Ovary (tissue), 9 donors: ENCODE data around the gene KMT2B. TPM values are rescaled to one million over a fixed set of nuclear protein-coding genes. Genes with fewer than 3 reads are reported as not detected.
"Not testable (repeated sequence)": the region's sequence is repeated elsewhere in the genome, so short reads cannot be mapped to it uniquely, and the experiment has no call there.

Experiments
- DNase-seq, 5 donors: peaks; one replicate each; pipeline ENCODE4 v3.0.0-alpha.2; 2019 to 2020
- H3K27ac ChIP-seq, 2 donors: fragments of 200-600 bp; one replicate each; pipeline versions ENCODE4 v1.5.1 to v1.8.0; 2019 to 2022
- H3K27me3 ChIP-seq: fragments of 200-600 bp; one replicate; pipeline ENCODE4 v1.8.0; 2022
- H3K36me3 ChIP-seq: fragments of 200-600 bp; sonication (generic); one replicate; pipeline ENCODE4 v1.5.1; 2019
- H3K4me1 ChIP-seq: one replicate; pipeline ENCODE4 v1.8.1; 2013; ENCODE audit warnings: mild to moderate bottlenecking, moderate library complexity; ENCODE audit not compliant: insufficient read depth
- H3K4me3 ChIP-seq: fragments of 200-600 bp; sonication (generic); one replicate; pipeline ENCODE4 v1.5.1; 2017
- H3K9me3 ChIP-seq, 2 donors: fragments of 200-600 bp in 1 of 2; sonication (generic) in 1 of 2; one replicate each; pipeline versions ENCODE4 v1.5.1 to v1.8.1; 2013 to 2019; ENCODE audit warnings: mild to moderate bottlenecking in 1 of 2, moderate library complexity in 1 of 2
- EP300 ChIP-seq: sonication (generic); formaldehyde crosslinking; IDR thresholded peaks from one replicate; pipeline ENCODE4 v1.6.1; 2017; ENCODE audit warnings: antibody characterized with exemption
- POLR2A ChIP-seq: fragments of 450-650 bp; IDR thresholded peaks from one replicate; pipeline ENCODE4 v1.6.1; 2017; ENCODE audit warnings: antibody characterized with exemption, mild to moderate bottlenecking, moderate library complexity
- WGBS, 3 donors: extraction: QIAGEN DNeasy Blood & Tissue Kit in 1 of 3; methylation state at CpG; one replicate each; pipeline versions ENCODE4 v1.1.5 to v1.1.7; 2013 to 2017; 5-methylcytosine and 5-hydroxymethylcytosine counted together
- intact Hi-C, 4 donors: fragments of 100-400 bp; cut with DNase I; formaldehyde crosslinking; loops; one replicate each; pipeline versions ENCODE4 v1.11.0 to v1.15.1; 2022 to 2023
- polyA plus RNA-seq, 2 donors: library from polyadenylated mRNA; stranded (reverse); fragments of 200-250 nt in 1 of 2; fragments of 350-450 nt in 1 of 2; fragmentation: Illumina TruSeq in 1 of 2; extraction: RNeasy Lipid Tissue Mini Kit (QIAGEN cat#74804) in 1 of 2; gene quantifications; one replicate each; pipeline ENCODE4 v1.2.3, GENCODE V29; 2013 to 2014
- total RNA-seq, 7 donors: library from RNA; depleted of rRNA in 2 of 7; stranded (reverse); fragments of >200 nt in 2 of 7; fragmentation: NEBNext Ultra II Directional in 3 of 7; extraction: Animal tissue kit (Norgen Biotek cat#: 25700) in 3 of 7; gene quantifications; one replicate each; pipeline versions ENCODE4 v1.1.0 to v1.2.4, GENCODE V29; 2016 to 2023
- TF ChIP-seq, protein P1 (sequence below), 3 donors: fragments of 450-650 bp in 2 of 3; fragments of 200-600 bp in 1 of 3; IDR thresholded peaks; one replicate each; pipeline versions ENCODE4 v1.5.1 to v1.8.0; 2016 to 2022; ENCODE audit warnings: antibody characterized with exemption in 3 of 3, mild to moderate bottlenecking in 1 of 3
- donor health status: DM: no; HTN: no; CAD: no; lungs with moderate emphysema.
- donor health status: DM: no; HTN: no; CAD: no.
- donor health status: Bipolar disorder and iron deficiency.
- donor health status: DM: yes; HTN: yes; CAD: no.
- donor health status: DM: no; HTN: no; CAD: no.
- donor health status: DM: yes; HTN: yes; CAD: no.

KMT2B gene
- total and polyA plus RNA-seq, 9 donors, result 8.8 to 53.7 (median 34.1) TPM

DNA sequence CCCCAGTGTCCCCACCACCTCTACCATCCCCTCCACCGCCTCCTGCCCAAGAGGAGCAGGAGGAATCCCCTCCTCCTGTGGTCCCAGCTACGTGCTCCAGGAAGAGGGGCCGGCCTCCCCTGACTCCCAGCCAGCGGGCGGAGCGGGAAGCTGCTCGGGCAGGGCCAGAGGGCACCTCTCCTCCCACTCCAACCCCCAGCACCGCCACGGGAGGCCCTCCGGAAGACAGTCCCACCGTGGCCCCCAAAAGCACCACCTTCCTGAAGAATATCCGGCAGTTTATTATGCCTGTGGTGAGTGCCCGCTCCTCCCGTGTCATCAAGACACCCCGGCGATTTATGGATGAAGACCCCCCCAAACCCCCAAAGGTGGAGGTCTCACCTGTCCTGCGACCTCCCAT, 2.8 kb downstream of the KMT2B start:
- no peak overlapping the region for H3K4me3 ChIP-seq
- no peak for TF ChIP-seq POLR2A
- TF ChIP-seq, protein P1, sequence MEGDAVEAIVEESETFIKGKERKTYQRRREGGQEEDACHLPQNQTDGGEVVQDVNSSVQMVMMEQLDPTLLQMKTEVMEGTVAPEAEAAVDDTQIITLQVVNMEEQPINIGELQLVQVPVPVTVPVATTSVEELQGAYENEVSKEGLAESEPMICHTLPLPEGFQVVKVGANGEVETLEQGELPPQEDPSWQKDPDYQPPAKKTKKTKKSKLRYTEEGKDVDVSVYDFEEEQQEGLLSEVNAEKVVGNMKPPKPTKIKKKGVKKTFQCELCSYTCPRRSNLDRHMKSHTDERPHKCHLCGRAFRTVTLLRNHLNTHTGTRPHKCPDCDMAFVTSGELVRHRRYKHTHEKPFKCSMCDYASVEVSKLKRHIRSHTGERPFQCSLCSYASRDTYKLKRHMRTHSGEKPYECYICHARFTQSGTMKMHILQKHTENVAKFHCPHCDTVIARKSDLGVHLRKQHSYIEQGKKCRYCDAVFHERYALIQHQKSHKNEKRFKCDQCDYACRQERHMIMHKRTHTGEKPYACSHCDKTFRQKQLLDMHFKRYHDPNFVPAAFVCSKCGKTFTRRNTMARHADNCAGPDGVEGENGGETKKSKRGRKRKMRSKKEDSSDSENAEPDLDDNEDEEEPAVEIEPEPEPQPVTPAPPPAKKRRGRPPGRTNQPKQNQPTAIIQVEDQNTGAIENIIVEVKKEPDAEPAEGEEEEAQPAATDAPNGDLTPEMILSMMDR (IDR thresholded peaks at IDR 0.05), result no peak
- no peak for TF ChIP-seq EP300
- H3K4me1 ChIP-seq, result peaks cover 8% of the 10 kb centered on the region
- peak in 2 of 5 donors; percentile 24 to 28 for DNase-seq
- no peaks in the 10 kb centered on the region for H3K36me3 ChIP-seq
- H3K9me3 ChIP-seq, result no peaks in the 10 kb centered on the region
- WGBS, 3 donors, result 62 to 73% (median 67%) methylated on average over 16 to 17 of the region's 17 CpGs
- intact Hi-C loops, result no loop called here
- no peaks in the 10 kb centered on the region for H3K27me3 ChIP-seq
- no peak overlapping the region for H3K27ac ChIP-seq

DNA sequence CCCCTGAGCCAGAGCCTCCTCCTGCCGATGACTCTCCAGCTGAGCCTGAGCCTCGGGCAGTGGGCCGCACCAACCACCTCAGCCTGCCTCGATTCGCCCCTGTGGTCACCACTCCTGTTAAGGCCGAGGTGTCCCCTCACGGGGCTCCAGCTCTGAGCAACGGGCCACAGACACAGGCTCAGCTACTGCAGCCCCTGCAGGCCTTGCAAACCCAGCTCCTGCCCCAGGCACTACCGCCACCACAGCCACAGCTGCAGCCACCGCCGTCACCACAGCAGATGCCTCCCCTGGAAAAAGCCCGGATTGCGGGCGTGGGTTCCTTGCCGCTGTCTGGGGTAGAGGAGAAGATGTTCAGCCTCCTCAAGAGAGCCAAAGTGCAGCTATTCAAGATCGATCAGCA, 3.6 kb downstream of the KMT2B start:
- no peak overlapping the region for H3K4me3 ChIP-seq
- H3K4me1 ChIP-seq, result peaks cover 4% of the 10 kb centered on the region
- H3K27ac ChIP-seq, result no peak overlapping the region
- intact Hi-C loops, result no loop called here
- peak in 1 of 5 donors; percentile 21 for DNase-seq
- no peaks in the 10 kb centered on the region for H3K27me3 ChIP-seq
- no peak for TF ChIP-seq EP300
- TF ChIP-seq, protein P1 (IDR thresholded peaks at IDR 0.05), result no peak
- WGBS, 3 donors, result 91 to 92% (median 92%) methylated on average over 16 of the region's 16 CpGs
- no peaks in the 10 kb centered on the region for H3K9me3 ChIP-seq
- no peaks in the 10 kb centered on the region for H3K36me3 ChIP-seq

DNA sequence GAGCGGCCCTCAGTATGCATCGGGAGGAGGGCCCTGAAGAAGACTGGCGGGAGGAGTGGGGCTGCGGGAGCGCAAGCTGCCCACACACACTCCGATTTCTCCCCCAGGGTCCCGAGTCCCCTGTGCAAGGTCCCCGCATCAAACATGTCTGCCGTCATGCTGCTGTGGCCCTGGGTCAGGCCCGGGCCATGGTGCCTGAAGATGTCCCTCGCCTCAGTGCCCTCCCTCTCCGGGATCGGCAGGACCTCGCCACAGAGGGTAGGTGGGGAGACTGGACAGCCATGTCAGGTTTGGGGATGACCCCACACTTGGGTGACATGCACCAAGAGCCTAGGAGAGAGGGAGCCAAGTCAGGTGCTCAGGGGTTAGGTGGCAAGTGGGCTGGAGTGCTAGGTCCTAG, 4.7 kb downstream of the KMT2B start:
- Histone ChIP-seq H3K9me3 (no peaks in the 10 kb centered on the region), H3K27ac (no peak overlapping the region), H3K4me3 (no peak overlapping the region), H3K4me1 (peaks cover 4% of the 10 kb centered on the region), H3K27me3 (no peaks in the 10 kb centered on the region), H3K36me3 (no peaks in the 10 kb centered on the region)
- DNase-seq, result peak in 2 of 5 donors; percentile 16 to 18
- intact Hi-C loops, result no loop called here
- TF ChIP-seq EP300 (no peak), POLR2A (no peak)
- TF ChIP-seq, protein P1 (IDR thresholded peaks at IDR 0.05), result no peak
- WGBS, 3 donors, result 91% methylated on average over 14 of the region's 14 CpGs

DNA sequence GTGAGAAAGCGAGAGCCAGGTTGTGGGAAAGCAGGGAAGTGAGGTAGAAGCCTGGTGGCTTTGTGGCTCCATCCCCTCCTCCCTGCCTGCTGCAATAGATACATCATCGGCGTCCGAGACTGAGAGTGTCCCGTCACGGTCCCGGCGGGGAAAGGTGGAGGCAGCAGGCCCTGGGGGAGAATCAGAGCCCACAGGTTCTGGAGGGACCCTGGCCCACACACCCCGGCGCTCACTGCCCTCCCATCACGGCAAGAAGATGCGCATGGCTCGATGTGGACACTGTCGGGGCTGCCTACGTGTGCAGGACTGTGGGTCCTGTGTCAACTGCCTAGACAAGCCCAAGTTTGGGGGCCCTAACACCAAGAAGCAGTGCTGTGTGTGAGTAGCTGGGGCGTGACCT, 5.1 kb downstream of the KMT2B start:
- WGBS, 3 donors, result 90 to 92% (median 91%) methylated on average over 16 of the region's 16 CpGs
- intact Hi-C loops, result no loop called here
- Histone ChIP-seq H3K4me1 (peaks cover 4% of the 10 kb centered on the region), H3K36me3 (no peaks in the 10 kb centered on the region), H3K9me3 (no peaks in the 10 kb centered on the region), H3K27me3 (no peaks in the 10 kb centered on the region), H3K27ac (no peak overlapping the region), H3K4me3 (no peak overlapping the region)
- no peak for TF ChIP-seq EP300
- TF ChIP-seq, protein P1 (IDR thresholded peaks at IDR 0.05), result no peak
- TF ChIP-seq POLR2A, result no peak
- peak in 2 of 5 donors; percentile 18 for DNase-seq

DNA sequence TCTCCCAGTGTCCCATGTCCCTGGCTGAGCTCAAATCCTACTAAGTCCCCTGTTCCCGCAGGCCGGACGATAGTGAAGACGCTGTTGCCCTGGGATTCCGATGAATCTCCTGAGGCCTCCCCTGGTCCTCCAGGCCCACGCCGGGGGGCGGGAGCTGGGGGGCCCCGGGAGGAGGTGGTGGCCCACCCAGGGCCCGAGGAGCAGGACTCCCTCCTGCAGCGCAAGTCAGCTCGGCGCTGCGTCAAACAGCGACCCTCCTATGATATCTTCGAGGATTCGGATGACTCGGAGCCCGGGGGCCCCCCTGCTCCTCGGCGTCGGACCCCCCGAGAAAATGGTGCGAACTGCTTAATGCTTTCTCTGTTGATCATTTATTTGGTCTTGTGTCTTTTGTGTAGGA, 5.9 kb downstream of the KMT2B start:
- H3K27me3 ChIP-seq, result no peaks in the 10 kb centered on the region
- no peak for TF ChIP-seq POLR2A
- TF ChIP-seq, protein P1 (IDR thresholded peaks at IDR 0.05), result no peak
- no peak for TF ChIP-seq EP300
- WGBS, 3 donors, result 91 to 95% (median 93%) methylated on average over 24 of the region's 24 CpGs
- no peaks in the 10 kb centered on the region for H3K9me3 ChIP-seq
- DNase-seq, result no peak
- H3K4me1 ChIP-seq, result peaks cover 4% of the 10 kb centered on the region
- no peak overlapping the region for H3K27ac ChIP-seq
- no peak overlapping the region for H3K4me3 ChIP-seq
- intact Hi-C loops, result no loop called here
- no peaks in the 10 kb centered on the region for H3K36me3 ChIP-seq

DNA sequence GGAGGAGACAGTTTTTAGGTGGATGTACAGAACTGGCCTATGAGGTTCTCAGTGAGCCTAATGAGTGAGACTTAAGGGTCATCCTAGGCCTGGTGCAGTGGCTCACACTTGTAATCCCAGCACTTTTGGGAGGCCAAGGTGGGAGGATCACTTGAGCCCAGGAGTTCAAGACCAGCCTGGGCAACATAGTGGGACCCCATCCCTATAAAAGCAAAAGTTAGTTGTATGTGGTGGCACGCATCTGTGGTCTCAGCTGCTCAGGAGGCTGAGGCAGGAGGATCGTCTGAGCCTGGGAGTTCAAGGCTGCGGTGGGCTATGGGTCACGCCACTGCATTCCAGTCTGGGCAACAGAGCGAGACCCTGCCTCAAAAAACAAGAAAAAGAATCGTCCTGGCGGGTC, 6.3 kb downstream of the KMT2B start:
- H3K4me3 ChIP-seq, H3K4me1 ChIP-seq, H3K9me3 ChIP-seq, intact Hi-C loops, H3K36me3 ChIP-seq, H3K27ac ChIP-seq, H3K27me3 ChIP-seq, DNase-seq: not testable (repeated sequence)
- 87 to 89% (median 87%) methylated on average over 7 of the region's 7 CpGs for WGBS, 3 donors
